B cell (primary cell): ENCODE results near the gene ATRIP. TPM values are rescaled to one million over a fixed set of nuclear protein-coding genes. Genes with fewer than 3 reads are reported as not detected.

Experiments
- ATAC-seq: fragments of 200-7000 bp; cut with Tn5 transposase; one replicate; pipeline ENCODE4 v1.10.0; 2021; ENCODE audit warnings: low read depth, mild to moderate bottlenecking, moderate number of reproducible peaks, moderate library complexity
- CTCF ChIA-PET: fragments of 350-600 bp; sonication (Branson Sonifier 250); formaldehyde crosslinking; loops from one replicate; lab custom pipeline; 2021; ENCODE audit warnings: antibody characterized with exemption, inconsistent platforms; lab: Charles Lee
- POLR2A ChIA-PET: fragments of 350-600 bp; sonication (Branson Sonifier 250); formaldehyde crosslinking; loops from one replicate; lab custom pipeline; 2021; ENCODE audit warnings: antibody characterized with exemption; lab: Charles Lee
- DNase-seq: peaks from one replicate; pipeline ENCODE4 v3.0.0; 2013
- H2AFZ ChIP-seq: 2 replicates; pipeline ENCODE4 v1.6.1; 2012; ENCODE audit warnings: mild to moderate bottlenecking, low read depth, low read length; ENCODE audit not compliant: insufficient read depth, poor library complexity, severe bottlenecking
- H3K27ac ChIP-seq, 2 donors: 1 replicate in 1 of 2; 2 replicates in 1 of 2; pipeline ENCODE4 v1.5.1; 2012 to 2013; ENCODE audit warnings: low read length in 2 of 2, mild to moderate bottlenecking in 2 of 2, moderate library complexity in 1 of 2
- H3K27me3 ChIP-seq, 4 experiments: fragments of 200-600 bp in 1 of 4; sonication (generic) in 1 of 4; replicated peaks in 1 of 4; 1 replicate in 2 of 4; 2 replicates in 2 of 4; pipeline versions ENCODE4 v1.6.1 to v1.7.0; 2013 to 2016; ENCODE audit warnings: low read length in 3 of 4, mild to moderate bottlenecking in 2 of 4, mixed read lengths in 1 of 4, moderate library complexity in 1 of 4; ENCODE audit not compliant: insufficient read depth in 4 of 4, control insufficient read depth in 3 of 4; ENCODE audit errors: control extremely low read depth in 1 of 4
- H3K36me3 ChIP-seq, 2 experiments: replicated peaks in 1 of 2; 1 replicate in 1 of 2; 2 replicates in 1 of 2; pipeline versions ENCODE4 v1.6.1 to v1.7.1; 2013; ENCODE audit warnings: low read length in 1 of 2; ENCODE audit not compliant: insufficient read depth in 2 of 2, control insufficient read depth in 1 of 2; ENCODE audit errors: control extremely low read depth in 1 of 2, extremely low read depth in 1 of 2
- H3K4me1 ChIP-seq, 2 donors: fragments of 200-600 bp in 1 of 2; sonication (generic) in 1 of 2; 1 replicate in 1 of 2; 2 replicates in 1 of 2; pipeline versions ENCODE4 v1.5.1 to v1.6.1; 2013 to 2017; ENCODE audit warnings: low read length in 2 of 2; ENCODE audit not compliant: control insufficient read depth in 2 of 2, insufficient read depth in 2 of 2
- H3K4me2 ChIP-seq: replicated peaks from 2 replicates; pipeline ENCODE3; 2012; ENCODE audit warnings: mild to moderate bottlenecking, low read depth, low read length; ENCODE audit not compliant: poor library complexity, severe bottlenecking
- H3K4me3 ChIP-seq, 5 experiments: fragments of 200-600 bp in 1 of 5; sonication (generic) in 1 of 5; 1 replicate in 3 of 5; 2 replicates in 2 of 5; pipeline versions ENCODE4 v1.5.1 to v1.7.0; 2011 to 2016; ENCODE audit warnings: low read length in 4 of 5, mild to moderate bottlenecking in 4 of 5, low read depth in 2 of 5, control low read depth in 1 of 5, moderate library complexity in 1 of 5; ENCODE audit not compliant: insufficient read depth in 1 of 5; ENCODE audit errors: control extremely low read depth in 1 of 5, extremely low read depth in 1 of 5
- H3K79me2 ChIP-seq: fragments of 200-600 bp; sonication (generic); one replicate; pipeline ENCODE4 v1.6.0; 2016; ENCODE audit warnings: low read length; ENCODE audit not compliant: control insufficient read depth, insufficient read depth
- H3K9ac ChIP-seq: fragments of 200-600 bp; sonication (generic); 2 replicates; pipeline ENCODE4 v1.6.1; 2017; ENCODE audit warnings: mild to moderate bottlenecking, low read length, moderate library complexity
- H3K9me3 ChIP-seq, 3 donors: one replicate each; pipeline versions ENCODE4 v1.6.1 to v1.7.1; 2013; ENCODE audit warnings: low read length in 2 of 3; ENCODE audit not compliant: control insufficient read depth in 2 of 3, insufficient read depth in 1 of 3; ENCODE audit errors: control extremely low read depth in 1 of 3
- H4K20me1 ChIP-seq: 2 replicates; pipeline ENCODE4 v1.6.0; 2012; ENCODE audit warnings: mild to moderate bottlenecking, low read length; ENCODE audit not compliant: insufficient read depth, control insufficient read depth, poor library complexity, severe bottlenecking
- H3K27ac Mint-ChIP-seq: one replicate; pipeline ENCODE4 v1.8.0; 2021; ENCODE audit warnings: mixed read lengths
- H3K27me3 Mint-ChIP-seq: one replicate; pipeline ENCODE4 v1.8.0; 2021; ENCODE audit warnings: mixed read lengths
- H3K4me1 Mint-ChIP-seq: one replicate; pipeline ENCODE4 v1.8.0; 2021; ENCODE audit warnings: mixed read lengths
- H3K4me3 Mint-ChIP-seq: one replicate; pipeline ENCODE4 v1.8.0; 2021; ENCODE audit warnings: mixed read lengths
- H3K9me3 Mint-ChIP-seq: one replicate; pipeline ENCODE4 v1.8.0; 2022; ENCODE audit warnings: mixed read lengths; ENCODE audit not compliant: insufficient read depth
- EZH2 ChIP-seq: IDR thresholded peaks from 2 replicates; pipeline ENCODE4 v1.6.1; 2012; ENCODE audit warnings: borderline replicate concordance, low read depth, mild to moderate bottlenecking, moderate library complexity, low read length; ENCODE audit not compliant: insufficient read depth, poor library complexity, severe bottlenecking
- WGBS: methylation state at CpG from one replicate; pipeline ENCODE4 v1.1.5; 2013; ENCODE audit warnings: missing lambda C conversion rate; ENCODE audit not compliant: insufficient coverage; 5-methylcytosine and 5-hydroxymethylcytosine counted together
- intact Hi-C: fragments of 100-400 bp; cut with micrococcal nuclease; formaldehyde crosslinking; loops from one replicate; pipeline ENCODE4 v1.10.0; 2022
- polyA plus RNA-seq: library from polyadenylated mRNA; depleted of rRNA; stranded (reverse); fragments of >200 nt; gene quantifications from 2 replicates; pipeline ENCODE4 v1.2.3, GENCODE V29; 2012
- total RNA-seq, 2 donors: library from RNA; stranded (reverse); fragments of 120-200 nt in 1 of 2; gene quantifications; 1 replicate in 1 of 2; 2 replicates in 1 of 2; pipeline versions ENCODE4 v1.2.3 to v1.2.4, GENCODE V29; 2013 to 2022
- TF ChIP-seq, protein P1 (sequence below): fragments of 200-600 bp; IDR thresholded peaks from one replicate; pipeline ENCODE4 v1.8.0; 2022; ENCODE audit warnings: antibody characterized with exemption, mild to moderate bottlenecking

The ATRIP gene
- total and polyA plus RNA-seq, 2 donors (not counting 1 experiment from before 2014, with no cell fraction given): 10.5 to 11.6 TPM

DNA sequence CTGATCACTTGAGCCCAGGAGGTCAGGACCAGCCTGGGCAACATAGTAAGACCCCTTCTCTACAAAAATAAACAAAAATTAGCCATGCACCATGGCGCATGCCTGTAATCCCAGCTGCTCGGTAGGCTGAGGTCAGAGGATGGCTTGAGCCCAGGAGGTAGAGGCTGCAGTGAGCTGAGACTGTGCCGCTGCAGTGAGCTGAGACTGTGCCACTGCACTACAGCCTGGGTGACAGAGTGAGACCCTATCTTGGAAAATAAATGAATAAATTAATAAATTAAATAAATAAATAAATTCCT, 46.6 kb downstream of the ATRIP start:
- DNase-seq (no peak), ATAC-seq (no peak)
- Histone ChIP-seq H3K4me1 (peaks cover 0 to 12% of the 10 kb centered on the region in 2 donors), H4K20me1 (no peaks in the 10 kb centered on the region), H3K9ac (no peak overlapping the region), H3K79me2 (no peaks in the 10 kb centered on the region), H3K4me2 (no peak overlapping the region), H3K27ac (no peak overlapping the region), H3K36me3 (no peaks in the 10 kb centered on the region), H2AFZ (no peak overlapping the region), H3K9me3 (no peaks in the 10 kb centered on the region), H3K27me3 (no peaks in the 10 kb centered on the region), H3K4me3 (no peak overlapping the region)
- WGBS: 100% methylated on average over 2 of the region's 3 CpGs
- H3K27ac Mint-ChIP-seq: peak overlapping the region; percentile 10
- no peaks in the 10 kb centered on the region for H3K27me3 Mint-ChIP-seq
- intact Hi-C loops: no loop called here
- H3K9me3 Mint-ChIP-seq: peaks cover 1% of the 10 kb centered on the region
- TF ChIP-seq, protein P1, sequence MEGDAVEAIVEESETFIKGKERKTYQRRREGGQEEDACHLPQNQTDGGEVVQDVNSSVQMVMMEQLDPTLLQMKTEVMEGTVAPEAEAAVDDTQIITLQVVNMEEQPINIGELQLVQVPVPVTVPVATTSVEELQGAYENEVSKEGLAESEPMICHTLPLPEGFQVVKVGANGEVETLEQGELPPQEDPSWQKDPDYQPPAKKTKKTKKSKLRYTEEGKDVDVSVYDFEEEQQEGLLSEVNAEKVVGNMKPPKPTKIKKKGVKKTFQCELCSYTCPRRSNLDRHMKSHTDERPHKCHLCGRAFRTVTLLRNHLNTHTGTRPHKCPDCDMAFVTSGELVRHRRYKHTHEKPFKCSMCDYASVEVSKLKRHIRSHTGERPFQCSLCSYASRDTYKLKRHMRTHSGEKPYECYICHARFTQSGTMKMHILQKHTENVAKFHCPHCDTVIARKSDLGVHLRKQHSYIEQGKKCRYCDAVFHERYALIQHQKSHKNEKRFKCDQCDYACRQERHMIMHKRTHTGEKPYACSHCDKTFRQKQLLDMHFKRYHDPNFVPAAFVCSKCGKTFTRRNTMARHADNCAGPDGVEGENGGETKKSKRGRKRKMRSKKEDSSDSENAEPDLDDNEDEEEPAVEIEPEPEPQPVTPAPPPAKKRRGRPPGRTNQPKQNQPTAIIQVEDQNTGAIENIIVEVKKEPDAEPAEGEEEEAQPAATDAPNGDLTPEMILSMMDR: no peak
- TF ChIP-seq EZH2: no peak
- POLR2A ChIA-PET: no interaction called here
- no peak overlapping the region for H3K4me3 Mint-ChIP-seq
- peaks cover 15% of the 10 kb centered on the region for H3K4me1 Mint-ChIP-seq
- CTCF ChIA-PET: interaction anchor here (1.5 to 3.0 kb wide), 3 partner anchors 11 to 92 kb away, joined by 3 to 8 read pairs (median 5); partner anchors contain the start of gene SHISA5

DNA sequence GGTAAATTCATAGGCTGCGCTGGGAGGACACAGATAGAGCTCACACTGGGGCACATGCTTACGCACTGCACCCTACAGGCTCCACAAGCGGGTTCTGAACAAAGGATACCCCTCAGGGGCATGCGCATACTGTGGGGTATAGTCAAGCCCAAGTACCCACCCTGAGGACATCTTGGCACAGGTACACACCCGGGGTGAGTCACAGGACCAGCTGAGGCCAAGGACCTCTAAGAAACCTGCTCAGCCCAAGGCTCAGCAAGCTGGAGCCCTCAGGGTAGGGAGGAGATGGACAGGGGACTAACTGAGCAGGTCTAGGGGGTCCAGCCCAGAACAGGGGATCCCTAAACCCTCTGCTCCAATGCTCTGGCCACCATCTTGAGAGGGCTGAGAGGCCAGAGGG, 54.1 kb downstream of the ATRIP start:
- 94% methylated on average over 5 of the region's 5 CpGs for WGBS
- Mint-ChIP-seq H3K9me3 (peaks cover 2% of the 10 kb centered on the region), H3K4me1 (peaks cover 17% of the 10 kb centered on the region), H3K27me3 (no peaks in the 10 kb centered on the region), H3K27ac (peak overlapping the region; percentile 20), H3K4me3 (no peak overlapping the region)
- no peak overlapping the region for H3K9ac ChIP-seq
- DNase-seq: no peak
- no peak overlapping the region for H3K4me2 ChIP-seq
- ATAC-seq: no peak
- no peak overlapping the region for H3K4me3 ChIP-seq
- no peak overlapping the region for H3K27ac ChIP-seq
- intact Hi-C loops: no loop called here
- H4K20me1 ChIP-seq: no peaks in the 10 kb centered on the region
- TF ChIP-seq, protein P1: no peak
- TF ChIP-seq EZH2: no peak
- H3K79me2 ChIP-seq: no peaks in the 10 kb centered on the region
- H3K9me3 ChIP-seq: peaks cover 0 to 5% (median 0%) of the 10 kb centered on the region in 3 donors
- CTCF ChIA-PET: no interaction called here
- H3K36me3 ChIP-seq: no peaks in the 10 kb centered on the region
- H3K27me3 ChIP-seq: no peaks in the 10 kb centered on the region
- H3K4me1 ChIP-seq: peaks cover 14 to 19% of the 10 kb centered on the region in 2 donors
- H2AFZ ChIP-seq: no peak overlapping the region
- POLR2A ChIA-PET: no interaction called here
